Stimulated activated CD4-positive, alpha-beta T cell treated with anti-CD3 and anti-CD28 coated beads, TNF-alpha, amount 100 ng/mL, for 24 hours (primary cell): Measurements from ENCODE around the gene SLC13A2.
"Not testable (repeated sequence)": the region's sequence is repeated elsewhere in the genome, so short reads cannot be mapped to it uniquely, and the experiment has no call there.

Experiments
- DNase-seq, 3 experiments: peaks; one replicate each; pipeline ENCODE4 v3.0.0-alpha.2; 2020; ENCODE audit warnings: low read depth in 3 of 3

The SLC13A2 gene

GRCh38 chr17:28518132-28518531, 44.7 kb downstream of the SLC13A2 start:
- DNase-seq = no peak

GRCh38 chr17:28518578-28518977, 45.1 kb downstream of the SLC13A2 start:
- DNase-seq = no peak

GRCh38 chr17:28519236-28519635, 45.8 kb downstream of the SLC13A2 start:
- no peak for DNase-seq

GRCh38 chr17:28520687-28521086, 47.2 kb downstream of the SLC13A2 start:
- DNase-seq = no peak

- DNase-seq = no peak
These were observed 48.1 kb downstream of the SLC13A2 start for GRCh38 chr17:28521311-28522085.

- not testable (repeated sequence) for DNase-seq
These were observed 48.8 kb downstream of the SLC13A2 start for GRCh38 chr17:28522281-28522680.

- DNase-seq = no peak
These were observed 49.7 kb downstream of the SLC13A2 start for GRCh38 chr17:28523186-28523585.

DNA sequence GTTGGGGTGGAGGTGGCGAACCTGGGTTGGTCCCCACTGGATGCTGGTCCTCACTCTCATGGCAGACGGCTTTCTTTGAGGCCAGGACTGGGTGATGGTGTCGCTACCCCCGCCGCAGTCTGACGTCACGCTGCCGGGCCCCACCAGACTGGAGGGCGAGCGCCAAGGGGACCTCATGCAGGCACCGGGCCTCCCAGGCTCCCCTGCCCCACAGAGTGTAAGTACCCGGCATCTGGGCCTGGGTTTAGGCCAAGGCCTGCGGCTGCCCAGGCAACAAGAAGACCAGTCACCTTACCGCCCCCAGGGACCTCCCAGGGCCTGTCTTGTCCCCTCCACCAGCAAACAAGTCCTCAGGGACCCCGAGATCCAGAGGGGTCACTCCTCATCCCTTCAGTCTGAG, 50.4 kb downstream of the SLC13A2 start:
- no peak for DNase-seq

DNA sequence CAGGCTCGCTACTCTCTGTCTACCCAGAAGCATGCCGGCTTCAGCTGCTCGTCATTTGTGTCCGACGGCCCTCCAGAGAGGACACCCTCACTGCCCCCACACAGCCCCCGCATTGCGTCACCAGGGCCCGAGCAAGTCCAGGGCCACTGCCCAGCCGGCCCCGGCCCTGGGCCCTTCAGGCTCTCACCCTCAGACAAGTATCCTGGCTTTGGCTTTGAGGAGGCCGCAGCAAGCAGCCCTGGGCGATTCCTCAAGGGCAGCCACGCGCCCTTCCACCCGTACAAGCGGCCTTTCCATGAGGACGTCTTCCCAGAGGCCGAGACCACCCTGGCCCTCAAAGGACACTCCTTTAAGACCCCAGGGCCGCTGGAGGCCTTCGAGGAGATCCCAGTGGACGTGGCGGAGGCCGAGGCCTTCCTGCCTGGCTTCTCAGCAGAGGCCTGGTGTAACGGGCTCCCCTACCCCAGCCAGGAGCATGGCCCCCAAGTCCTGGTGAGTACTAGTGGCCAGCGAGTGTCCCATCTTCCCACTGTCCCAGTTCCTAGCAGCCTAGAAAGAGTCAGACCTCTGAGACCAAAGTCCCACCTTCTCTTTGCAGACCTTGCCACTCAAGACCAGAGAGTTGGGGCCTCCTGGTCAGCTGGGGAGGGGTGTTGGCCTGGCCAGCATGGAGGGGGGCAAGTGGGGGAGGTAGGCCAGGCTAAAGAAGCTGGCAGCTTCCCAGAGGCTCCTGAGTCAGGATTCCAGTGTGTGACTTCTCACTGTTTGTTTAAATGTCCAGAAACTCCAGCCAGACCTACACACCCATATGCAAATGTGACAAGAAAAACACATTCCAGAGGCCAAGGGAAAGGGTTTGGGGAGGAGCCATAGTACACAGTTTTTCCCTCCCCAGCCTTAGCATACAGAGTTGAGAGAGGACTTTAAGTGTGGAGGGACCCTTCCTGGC, 51.3 kb downstream of the SLC13A2 start:
- no peak for DNase-seq

DNA sequence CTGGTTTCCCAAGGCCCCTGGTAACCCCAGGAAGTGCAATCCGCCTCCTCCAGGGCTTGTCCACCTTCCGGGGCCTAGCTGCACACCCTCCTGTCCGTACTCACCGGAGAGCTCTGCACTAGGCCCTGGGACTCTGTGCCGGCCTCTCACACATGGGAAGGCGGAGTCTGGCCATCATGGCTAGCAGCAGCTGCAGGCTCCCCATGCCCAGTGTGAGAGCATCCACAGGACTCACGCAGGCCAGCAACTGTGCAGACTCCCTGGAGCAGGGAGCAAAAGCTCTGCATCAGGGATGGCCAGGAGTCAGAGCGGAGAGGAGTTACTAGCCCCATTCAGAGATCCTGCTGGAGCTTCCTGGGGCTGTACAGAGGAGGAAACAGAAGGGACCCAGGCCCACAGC, 52.9 kb downstream of the SLC13A2 start:
- DNase-seq = no peak

DNA sequence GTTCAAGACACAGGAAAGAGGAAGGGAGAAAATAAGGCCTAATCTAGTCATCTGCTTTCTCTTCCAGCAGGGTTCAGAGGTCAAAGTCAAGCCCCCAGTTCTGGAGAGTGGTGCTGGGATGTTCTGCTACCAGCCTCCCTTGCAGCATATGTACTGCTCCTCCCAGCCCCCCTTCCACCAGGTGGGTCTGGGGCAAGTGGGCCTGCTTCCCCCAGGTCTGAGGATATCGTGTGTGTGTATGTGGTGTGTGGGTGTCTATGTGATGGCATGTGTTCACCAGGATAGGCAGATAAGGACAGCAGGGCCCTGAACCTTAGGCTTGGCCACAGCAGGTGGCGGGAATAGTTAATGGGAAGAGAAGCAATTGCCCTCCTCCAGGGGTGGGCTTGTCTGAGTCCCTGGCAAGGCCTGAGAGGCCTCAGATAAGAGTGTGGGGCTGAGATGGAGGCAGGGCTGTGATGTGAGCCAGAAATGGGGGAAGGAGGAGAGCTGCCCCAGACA, 53.8 kb downstream of the SLC13A2 start:
- DNase-seq = no peak

- no peak for DNase-seq
These were observed 54.4 kb downstream of the SLC13A2 start for GRCh38 chr17:28527859-28528258.

GRCh38 chr17:28528327-28529012, 55.0 kb downstream of the SLC13A2 start:
- DNase-seq = no peak

DNA sequence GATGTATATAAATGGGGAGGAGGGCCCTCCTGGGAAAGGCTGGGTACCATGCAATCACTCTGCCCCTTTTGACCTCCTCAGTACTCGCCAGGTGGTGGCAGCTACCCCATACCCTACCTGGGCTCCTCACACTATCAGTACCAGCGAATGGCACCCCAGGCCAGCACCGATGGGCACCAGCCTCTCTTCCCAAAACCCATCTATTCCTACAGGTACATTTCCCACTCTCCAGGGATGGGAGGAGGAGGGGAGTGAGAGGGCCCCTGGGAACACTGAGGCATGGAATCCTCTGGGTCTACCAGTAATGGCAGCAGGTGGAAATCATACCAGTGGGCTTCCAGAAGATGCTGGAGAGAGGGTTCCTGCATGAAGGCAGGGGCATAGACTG, 55.6 kb downstream of the SLC13A2 start:
- no peak for DNase-seq

DNA sequence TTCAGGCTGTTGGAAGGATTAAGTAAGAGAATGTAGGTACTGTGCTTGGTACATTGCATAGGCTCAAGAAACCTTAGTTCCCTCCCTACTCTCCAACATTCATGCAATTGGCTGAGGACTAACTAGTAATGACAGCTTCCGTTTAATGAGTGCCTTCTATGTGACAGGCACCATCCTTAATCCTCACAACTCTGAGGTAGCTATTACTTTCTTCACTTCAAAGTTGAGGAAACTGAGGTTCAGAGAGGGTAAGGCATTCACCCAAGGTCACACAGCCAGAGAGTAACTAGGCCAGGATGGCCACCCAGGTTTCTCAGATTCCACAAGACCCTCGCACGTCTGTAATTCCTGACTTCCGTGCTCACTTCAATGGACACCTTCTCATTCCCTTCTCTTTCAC, 56.8 kb downstream of the SLC13A2 start:
- no peak for DNase-seq

- no peak for DNase-seq
These were observed 57.5 kb downstream of the SLC13A2 start for GRCh38 chr17:28530926-28531325.

GRCh38 chr17:28532050-28532960, 58.9 kb downstream of the SLC13A2 start:
- no peak for DNase-seq

- no peak for DNase-seq
These were observed 59.8 kb downstream of the SLC13A2 start for GRCh38 chr17:28533091-28533807.

DNA sequence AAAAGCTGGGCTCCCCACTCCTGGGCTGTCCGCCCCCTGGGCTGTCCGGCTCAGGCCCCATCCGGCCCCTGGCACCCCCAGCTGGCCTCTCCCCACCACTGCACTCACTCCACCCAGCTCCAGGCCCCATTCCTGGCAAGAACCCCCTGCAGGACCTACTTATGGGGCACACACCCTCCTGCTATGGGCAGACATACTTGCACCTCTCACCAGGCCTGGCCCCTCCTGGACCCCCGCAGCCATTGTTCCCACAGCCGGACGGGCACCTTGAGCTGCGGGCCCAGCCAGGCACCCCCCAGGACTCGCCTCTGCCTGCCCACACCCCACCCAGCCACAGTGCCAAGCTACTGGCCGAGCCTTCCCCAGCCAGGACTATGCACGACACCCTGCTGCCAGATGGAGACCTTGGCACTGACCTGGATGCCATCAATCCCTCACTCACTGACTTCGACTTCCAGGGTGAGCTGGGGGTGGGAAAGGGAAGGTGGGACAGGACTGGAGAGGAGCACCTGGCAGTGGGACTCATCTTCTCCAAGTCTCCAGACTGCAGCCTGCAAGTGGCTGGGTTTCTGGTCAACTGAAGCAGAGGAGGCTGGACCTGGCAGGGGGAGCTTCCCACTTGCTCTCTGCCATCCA, 61.4 kb downstream of the SLC13A2 start:
- no peak for DNase-seq
